ENCODE data around the gene ZAR1L. TPM values are rescaled to one million over a fixed set of nuclear protein-coding genes. Genes with fewer than 3 reads are reported as not detected.

ZAR1L gene
- total and polyA plus RNA-seq, 7 experiments from 2014 or later = not detected

DNA sequence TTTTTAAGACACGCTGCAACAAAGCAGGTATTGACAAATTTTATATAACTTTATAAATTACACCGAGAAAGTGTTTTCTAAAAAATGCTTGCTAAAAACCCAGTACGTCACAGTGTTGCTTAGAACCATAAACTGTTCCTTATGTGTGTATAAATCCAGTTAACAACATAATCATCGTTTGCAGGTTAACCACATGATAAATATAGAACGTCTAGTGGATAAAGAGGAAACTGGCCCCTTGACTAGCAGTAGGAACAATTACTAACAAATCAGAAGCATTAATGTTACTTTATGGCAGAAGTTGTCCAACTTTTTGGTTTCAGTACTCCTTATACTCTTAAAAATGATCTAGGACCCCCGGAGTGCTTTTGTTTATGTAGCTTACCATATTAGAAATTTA lies 1.3 kb upstream of the ZAR1L start:
- no peaks in the 10 kb centered on the region for H3K9me3 ChIP-seq (ENCODE audit: control insufficient read depth in 2 of 3, low read length in 3 of 3)
- H3K36me3 ChIP-seq (ENCODE audit: control insufficient read depth in 2 of 3, insufficient read depth in 3 of 3, low read length in 3 of 3) = peaks cover 0 to 5% (median 0%) of the 10 kb centered on the region in 3 experiments
- DNase-seq (no peak), ATAC-seq (no peak)
- intact Hi-C loops (cut with micrococcal nuclease) = loop anchor here (5.0 kb wide), 7 partner anchors 36 to 1501 kb away; partner anchors contain the start of genes HSPH1 (in 1 of the 2) and RFC3 (in 1 of the 2)
- no peak overlapping the region for H3K27ac ChIP-seq (ENCODE audit: low read depth, low read length)
- Mint-ChIP-seq H3K9me3 (no peaks in the 10 kb centered on the region), H3K4me1 (peaks cover 3 to 45% (median 7%) of the 10 kb centered on the region in 7 donors), H3K36me3 (peaks cover 0 to 18% (median 7%) of the 10 kb centered on the region in 5 donors), H3K27me3 (no peaks in the 10 kb centered on the region), H3K4me3 (peak overlapping the region; percentile 23 to 97 (median 82)), H3K27ac (peak overlapping the region in 1 of 9 donors; percentile 100)
- peak overlapping the region; percentile 94 for H3K4me3 ChIP-seq (ENCODE audit: low read length)
- no peaks in the 10 kb centered on the region for H3K27me3 ChIP-seq (ENCODE audit: control insufficient read depth in 2 of 2, insufficient read depth in 2 of 2, low read length in 2 of 2)
- H3K4me1 ChIP-seq (ENCODE audit: control insufficient read depth in 2 of 2, insufficient read depth in 2 of 2, low read length in 2 of 2) = peaks cover 7 to 8% of the 10 kb centered on the region in 2 donors
- CTCF ChIA-PET = no interaction called here
- POLR2A ChIA-PET = interaction anchor here (3.5 kb wide), 1 partner anchor 111 kb away, joined by 55 read pairs; the partner anchor contains the start of gene N4BP2L1

DNA sequence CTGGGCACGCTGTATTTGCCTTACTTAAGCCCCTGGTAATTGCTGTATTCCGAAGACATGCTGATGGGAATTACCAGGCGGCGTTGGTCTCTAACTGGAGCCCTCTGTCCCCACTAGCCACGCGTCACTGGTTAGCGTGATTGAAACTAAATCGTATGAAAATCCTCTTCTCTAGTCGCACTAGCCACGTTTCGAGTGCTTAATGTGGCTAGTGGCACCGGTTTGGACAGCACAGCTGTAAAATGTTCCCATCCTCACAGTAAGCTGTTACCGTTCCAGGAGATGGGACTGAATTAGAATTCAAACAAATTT lies 821 bp upstream of the ZAR1L start:
- ChIA-PET POLR2A (interaction anchor here (0.8 to 3.5 kb wide), 4 partner anchors 11 to 1227 kb away, joined by 6 to 55 read pairs (median 12); partner anchors contain the start of genes N4BP2L1 and PDS5B), CTCF (no interaction called here)
- Histone ChIP-seq H3K4me1 (ENCODE audit: control insufficient read depth in 2 of 2, insufficient read depth in 2 of 2, low read length in 2 of 2) (peaks cover 7 to 8% of the 10 kb centered on the region in 2 donors), H3K4me3 (ENCODE audit: low read length) (peak overlapping the region; percentile 94), H3K27ac (ENCODE audit: low read depth, low read length) (peak overlapping the region; percentile 99), H3K9me3 (ENCODE audit: control insufficient read depth in 2 of 3, low read length in 3 of 3) (no peaks in the 10 kb centered on the region), H3K27me3 (ENCODE audit: control insufficient read depth in 2 of 2, insufficient read depth in 2 of 2, low read length in 2 of 2) (no peaks in the 10 kb centered on the region), H3K36me3 (ENCODE audit: control insufficient read depth in 2 of 3, insufficient read depth in 3 of 3, low read length in 3 of 3) (peaks cover 0 to 5% (median 0%) of the 10 kb centered on the region in 3 experiments)
- no peaks in the 10 kb centered on the region for H3K27me3 Mint-ChIP-seq
- intact Hi-C loops (cut with micrococcal nuclease) = loop anchor here (5.0 kb wide), 7 partner anchors 36 to 1501 kb away; partner anchors contain the start of genes HSPH1 (in 1 of the 2) and RFC3 (in 1 of the 2)
- peaks cover 3 to 44% (median 7%) of the 10 kb centered on the region in 7 donors for H3K4me1 Mint-ChIP-seq
- H3K4me3 Mint-ChIP-seq = peak overlapping the region; percentile 92 to 98 (median 96)
- peak overlapping the region; percentile 96 to 100 (median 100) for H3K27ac Mint-ChIP-seq
- H3K9me3 Mint-ChIP-seq = no peaks in the 10 kb centered on the region
- H3K36me3 Mint-ChIP-seq = peaks cover 0 to 16% (median 7%) of the 10 kb centered on the region in 5 donors
- DNase-seq (peak in 2 of 9 donors; percentile 4 to 39), ATAC-seq (peak; percentile 2)

DNA sequence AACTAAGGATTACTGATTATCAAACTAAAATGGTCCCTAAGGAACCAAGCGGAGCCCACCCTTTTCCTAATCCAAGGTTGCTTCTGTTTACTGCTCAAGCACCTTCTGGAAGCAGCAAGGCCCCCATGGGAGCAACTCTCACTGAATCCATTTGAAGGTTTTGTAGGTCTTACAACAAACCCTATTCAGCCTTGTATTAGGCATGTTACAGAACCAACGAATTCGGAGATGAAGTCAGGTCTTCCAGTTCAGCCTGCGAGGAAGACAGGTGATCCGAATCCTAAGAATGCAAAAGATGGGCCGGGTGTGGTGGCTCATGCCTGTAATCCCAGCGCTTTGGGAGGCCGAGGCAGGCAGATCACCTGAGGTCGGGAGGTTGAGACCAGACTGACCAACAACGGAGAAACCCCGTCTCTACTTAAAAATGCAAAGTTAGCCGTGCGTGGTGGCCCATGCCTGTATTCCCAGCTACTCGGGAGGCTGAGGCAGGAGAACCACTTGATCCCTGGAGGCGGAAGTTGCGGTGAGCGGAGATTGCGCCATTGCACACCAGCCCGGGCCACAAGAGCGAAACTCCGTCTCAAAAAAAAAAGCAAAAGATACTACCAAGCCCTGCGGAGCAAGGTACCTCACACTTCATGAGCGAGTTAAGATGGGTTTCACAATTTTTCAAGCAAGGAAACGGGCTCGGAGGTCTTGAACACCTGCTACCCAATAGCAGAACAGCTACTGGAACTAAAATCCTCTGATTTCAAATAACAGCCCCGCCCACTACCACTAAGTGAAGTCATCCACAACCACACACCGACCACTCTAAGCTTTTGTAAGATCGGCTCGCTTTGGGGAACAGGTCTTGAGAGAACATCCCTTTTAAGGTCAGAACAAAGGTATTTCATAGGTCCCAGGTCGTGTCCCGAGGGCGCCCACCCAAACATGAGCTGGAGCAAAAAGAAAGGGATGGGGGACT lies 609 bp downstream of the ZAR1L start:
- H3K27me3 Mint-ChIP-seq = no peaks in the 10 kb centered on the region
- H3K4me3 Mint-ChIP-seq = peak overlapping the region; percentile 92 to 98 (median 96)
- H3K27ac Mint-ChIP-seq = peak overlapping the region; percentile 98 to 100 (median 100)
- ATAC-seq (peak; percentile 83), DNase-seq (peak in 6 of 9 donors; percentile 58 to 74 (median 70))
- Histone ChIP-seq H3K36me3 (ENCODE audit: control insufficient read depth in 2 of 3, insufficient read depth in 3 of 3, low read length in 3 of 3) (peaks cover 0 to 5% (median 0%) of the 10 kb centered on the region in 3 experiments), H3K27me3 (ENCODE audit: control insufficient read depth in 2 of 2, insufficient read depth in 2 of 2, low read length in 2 of 2) (no peaks in the 10 kb centered on the region), H3K4me1 (ENCODE audit: control insufficient read depth in 2 of 2, insufficient read depth in 2 of 2, low read length in 2 of 2) (peaks cover 11 to 13% of the 10 kb centered on the region in 2 donors), H3K4me3 (ENCODE audit: low read length) (peak overlapping the region; percentile 94), H3K9me3 (ENCODE audit: control insufficient read depth in 2 of 3, low read length in 3 of 3) (no peaks in the 10 kb centered on the region), H3K27ac (ENCODE audit: low read depth, low read length) (peak overlapping the region; percentile 99)
- POLR2A ChIA-PET = interaction anchor here (0.6 to 3.5 kb wide), 9 partner anchors 9 to 1229 kb away, joined by 3 to 55 read pairs (median 6); partner anchors contain the start of genes FRY, N4BP2L1 and N4BP2L2
- CTCF ChIA-PET = interaction anchor here (0.8 kb wide), 1 partner anchor 173 kb away, joined by 4 read pairs; no protein-coding TSS in a partner anchor
- no peaks in the 10 kb centered on the region for H3K9me3 Mint-ChIP-seq
- peaks cover 0 to 9% (median 4%) of the 10 kb centered on the region in 5 donors for H3K36me3 Mint-ChIP-seq
- H3K4me1 Mint-ChIP-seq = peaks cover 8 to 43% (median 13%) of the 10 kb centered on the region in 7 donors
- intact Hi-C loops (cut with micrococcal nuclease) = loop anchor here (1.0 to 5.0 kb wide), 15 partner anchors 38 to 1504 kb away; partner anchors contain the start of genes N4BP2L2 (in 2 of the 2), PDS5B (in 2 of the 2), RFC3 (in 2 of the 2) and HSPH1 (in 1 of the 2)

DNA sequence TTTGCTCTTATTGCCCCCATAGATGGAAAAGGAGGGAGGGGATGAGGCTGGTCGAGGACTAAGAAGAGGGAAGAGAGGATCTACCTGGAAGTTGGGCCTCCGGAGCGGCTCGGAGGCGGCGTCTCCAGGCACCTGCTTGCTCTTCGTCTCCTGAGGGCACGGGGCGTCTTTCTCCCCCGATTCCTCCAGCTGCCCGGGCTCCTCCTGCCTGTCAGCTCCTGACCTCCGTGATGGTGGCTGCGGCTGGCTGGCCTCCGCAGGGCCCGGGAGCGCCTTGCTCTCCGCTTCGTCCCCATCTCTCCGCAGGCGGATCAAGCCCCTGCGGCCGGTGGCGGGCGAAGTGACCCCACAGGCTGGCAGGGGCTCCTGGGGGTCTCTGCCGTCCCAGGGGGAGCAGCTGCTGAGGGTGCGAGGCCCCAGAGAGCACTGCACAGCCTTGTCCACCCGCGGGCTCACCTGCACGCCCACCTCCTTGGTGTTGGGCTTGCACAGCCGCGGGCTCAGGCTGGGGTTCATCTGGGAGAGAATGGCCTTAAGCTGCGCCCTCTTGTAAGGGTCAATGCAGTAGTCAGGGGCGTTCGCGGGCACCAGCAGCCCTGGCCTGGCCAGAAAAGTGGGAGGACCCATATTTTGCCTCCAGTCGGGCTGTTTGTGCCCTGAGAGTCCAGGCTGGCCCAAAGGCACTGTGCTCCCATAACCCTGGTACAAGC lies 3.8 kb downstream of the ZAR1L start:
- peaks cover 0 to 7% (median 0%) of the 10 kb centered on the region in 5 donors for H3K36me3 Mint-ChIP-seq
- no peaks in the 10 kb centered on the region for H3K27me3 ChIP-seq (ENCODE audit: control insufficient read depth in 2 of 2, insufficient read depth in 2 of 2, low read length in 2 of 2)
- ChIA-PET POLR2A (interaction anchor here (0.6 kb wide), 1 partner anchor 178 kb away, joined by 3 read pairs; no protein-coding TSS in a partner anchor), CTCF (interaction anchor here (0.6 kb wide), 2 partner anchors 356 to 358 kb away, joined by 3 to 4 read pairs; no protein-coding TSS in a partner anchor)
- peaks cover 11 to 13% of the 10 kb centered on the region in 2 donors for H3K4me1 ChIP-seq (ENCODE audit: control insufficient read depth in 2 of 2, insufficient read depth in 2 of 2, low read length in 2 of 2)
- H3K27ac ChIP-seq (ENCODE audit: low read depth, low read length) = no peak overlapping the region
- intact Hi-C loops (cut with micrococcal nuclease) = loop anchor here in 1 of 2 donors (2.0 to 5.0 kb wide), 2 partner anchors 64 to 311 kb away; no protein-coding TSS in a partner anchor
- no peak for ATAC-seq
- peaks cover 0 to 5% (median 0%) of the 10 kb centered on the region in 3 experiments for H3K36me3 ChIP-seq (ENCODE audit: control insufficient read depth in 2 of 3, insufficient read depth in 3 of 3, low read length in 3 of 3)
- no peak overlapping the region for H3K27ac Mint-ChIP-seq
- no peaks in the 10 kb centered on the region for H3K27me3 Mint-ChIP-seq
- H3K4me1 Mint-ChIP-seq = peaks cover 13 to 28% (median 18%) of the 10 kb centered on the region in 7 donors
- no peak overlapping the region for H3K4me3 ChIP-seq (ENCODE audit: low read length)
- no peak overlapping the region for H3K4me3 Mint-ChIP-seq
- no peak for DNase-seq
- no peaks in the 10 kb centered on the region for H3K9me3 Mint-ChIP-seq
- H3K9me3 ChIP-seq (ENCODE audit: control insufficient read depth in 2 of 3, low read length in 3 of 3) = no peaks in the 10 kb centered on the region

DNA sequence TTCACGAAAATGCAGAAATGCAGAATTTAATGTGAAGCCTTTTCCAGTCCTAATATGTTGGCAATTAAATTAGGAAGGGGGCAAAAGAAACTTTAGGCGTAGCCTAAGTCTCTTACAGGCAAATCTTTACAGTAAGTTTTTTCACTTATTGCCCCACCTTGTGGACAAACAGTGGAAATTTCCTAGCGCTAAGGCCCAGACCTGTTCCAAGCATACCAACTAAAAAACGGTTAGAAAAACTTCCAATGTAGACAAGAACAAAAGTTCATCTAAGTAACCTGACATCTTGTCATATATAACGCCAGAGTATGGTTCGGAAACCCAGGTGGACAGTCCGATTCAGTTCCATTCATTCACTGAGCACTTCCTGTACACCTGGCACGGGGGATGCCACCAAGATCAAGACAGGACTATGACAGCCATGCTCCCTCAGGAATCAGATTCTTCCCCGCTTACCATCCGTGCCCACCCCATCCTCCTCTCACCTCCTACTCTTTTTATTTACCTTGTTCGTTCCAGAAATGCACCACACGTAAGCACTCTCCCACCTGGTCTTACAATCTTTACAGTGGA lies 4.9 kb downstream of the ZAR1L start:
- intact Hi-C loops (cut with micrococcal nuclease) = loop anchor here (1.0 to 5.0 kb wide), 9 partner anchors 42 to 485 kb away; partner anchors contain the start of gene FRY (in 1 of the 2)
- Histone ChIP-seq H3K4me3 (ENCODE audit: low read length) (no peak overlapping the region), H3K36me3 (ENCODE audit: control insufficient read depth in 2 of 3, insufficient read depth in 3 of 3, low read length in 3 of 3) (no peaks in the 10 kb centered on the region), H3K27ac (ENCODE audit: low read depth, low read length) (no peak overlapping the region), H3K27me3 (ENCODE audit: control insufficient read depth in 2 of 2, insufficient read depth in 2 of 2, low read length in 2 of 2) (no peaks in the 10 kb centered on the region), H3K9me3 (ENCODE audit: control insufficient read depth in 2 of 3, low read length in 3 of 3) (no peaks in the 10 kb centered on the region), H3K4me1 (ENCODE audit: control insufficient read depth in 2 of 2, insufficient read depth in 2 of 2, low read length in 2 of 2) (peaks cover 5 to 7% of the 10 kb centered on the region in 2 donors)
- peaks cover 13 to 28% (median 14%) of the 10 kb centered on the region in 7 donors for H3K4me1 Mint-ChIP-seq
- H3K9me3 Mint-ChIP-seq = no peaks in the 10 kb centered on the region
- peaks cover 0 to 2% (median 0%) of the 10 kb centered on the region in 5 donors for H3K27me3 Mint-ChIP-seq
- peak overlapping the region in 1 of 9 donors; percentile 18 for H3K27ac Mint-ChIP-seq
- CTCF ChIA-PET = no interaction called here
- ATAC-seq (peak; percentile 58), DNase-seq (peak in 7 of 9 donors; percentile 16 to 64 (median 51))
- peak overlapping the region in 7 of 10 donors; percentile 10 to 61 (median 28) for H3K4me3 Mint-ChIP-seq
- H3K36me3 Mint-ChIP-seq = peaks cover 0 to 5% (median 0%) of the 10 kb centered on the region in 5 donors
- POLR2A ChIA-PET = no interaction called here
